NCI-H1048 (cell line): Measurements from ENCODE around the gene ATG10.
"Not testable (repeated sequence)": the region's sequence is repeated elsewhere in the genome, so short reads cannot be mapped to it uniquely, and the experiment has no call there.

Experiments
- DNase-seq: peaks from one replicate; lab custom pipeline; 2025; lab: John Stamatoyannopoulos, UW

Gene ATG10

DNA sequence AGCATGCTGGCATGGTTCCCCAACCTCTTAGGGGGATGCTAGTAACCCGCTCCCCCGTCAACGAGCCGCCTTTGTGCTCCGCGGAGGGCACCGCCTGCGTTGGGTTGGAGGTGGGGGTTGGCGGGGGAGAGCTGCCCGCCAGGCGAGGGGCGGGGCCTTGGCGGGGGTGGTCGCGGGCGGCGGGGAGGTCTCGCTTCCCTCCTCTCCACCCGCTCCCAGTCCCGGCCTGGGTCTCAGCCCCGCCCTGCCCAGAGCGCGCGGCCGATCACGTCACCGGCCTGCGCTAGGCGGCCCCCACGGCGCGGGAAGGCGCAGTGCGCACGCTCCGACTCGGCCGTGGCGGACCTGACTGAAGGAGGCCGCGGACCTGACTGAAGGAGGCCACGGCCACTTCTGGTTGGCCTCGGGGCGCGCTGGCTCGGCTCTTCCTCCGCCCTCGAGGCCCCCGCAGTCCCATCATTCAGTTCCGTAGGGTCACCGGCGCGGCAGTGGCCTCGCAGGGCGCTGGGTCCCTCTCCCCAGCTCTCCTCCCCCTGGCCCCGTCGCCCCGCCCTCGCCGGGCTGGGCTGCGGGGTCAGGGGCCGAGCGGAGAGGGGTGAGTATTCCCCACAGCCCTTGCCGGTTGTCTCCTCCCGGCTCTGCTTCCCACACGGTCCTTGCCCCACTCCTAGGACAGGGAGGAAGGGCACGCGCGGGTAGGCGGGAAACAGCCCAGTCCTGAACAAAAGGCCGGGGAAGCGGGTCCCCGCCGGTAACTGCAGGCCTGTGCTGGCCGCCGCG, at the start of gene ATG10:
TSS of gene ATG10 (plus strand) at position 312 of the 780 bp plus-strand sequence. CDS start 15,548 bp downstream, outside the sequence.
- DNase-seq: peak; percentile 84

DNA sequence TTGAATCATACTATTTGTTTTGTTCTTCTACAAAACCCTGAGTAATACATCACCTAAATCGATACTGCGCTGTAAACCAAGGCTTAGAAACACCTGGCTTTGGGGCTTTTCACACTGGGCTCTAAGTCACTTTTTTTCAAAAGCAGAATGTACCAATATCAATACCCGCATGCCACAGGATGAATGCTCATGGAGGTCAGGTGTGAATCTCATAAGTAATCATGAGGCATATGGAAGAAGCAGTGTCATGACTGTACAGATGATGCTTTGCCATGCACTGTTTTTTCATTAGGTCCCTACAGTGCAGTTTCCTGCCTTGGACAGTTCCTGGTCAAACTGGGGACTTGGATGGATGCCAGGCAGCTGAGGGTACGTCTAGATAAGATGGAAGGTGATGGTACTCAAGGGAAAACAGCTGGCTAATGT, 49.0 kb upstream of the ATG10 start:
- DNase-seq: no peak

DNA sequence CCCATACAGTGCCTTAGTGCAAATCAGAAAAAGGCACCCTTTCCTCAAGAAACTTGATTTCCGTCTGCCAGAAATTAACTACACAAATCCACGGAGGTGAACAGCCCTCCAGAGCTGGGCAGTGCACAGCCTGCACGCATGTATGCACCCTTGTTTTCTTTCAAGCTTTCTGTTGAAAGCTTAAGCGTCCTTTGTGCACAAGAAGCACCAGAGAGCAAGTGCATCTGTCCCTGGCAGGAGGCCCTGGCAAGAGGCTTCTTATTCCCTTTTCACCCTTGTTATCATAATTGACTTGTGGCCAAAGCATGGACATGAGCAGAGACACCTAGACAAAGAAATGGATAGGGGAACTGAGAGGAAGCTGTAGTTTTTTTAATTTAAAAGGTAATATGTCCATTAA, 47.4 kb upstream of the ATG10 start:
- DNase-seq: no peak

DNA sequence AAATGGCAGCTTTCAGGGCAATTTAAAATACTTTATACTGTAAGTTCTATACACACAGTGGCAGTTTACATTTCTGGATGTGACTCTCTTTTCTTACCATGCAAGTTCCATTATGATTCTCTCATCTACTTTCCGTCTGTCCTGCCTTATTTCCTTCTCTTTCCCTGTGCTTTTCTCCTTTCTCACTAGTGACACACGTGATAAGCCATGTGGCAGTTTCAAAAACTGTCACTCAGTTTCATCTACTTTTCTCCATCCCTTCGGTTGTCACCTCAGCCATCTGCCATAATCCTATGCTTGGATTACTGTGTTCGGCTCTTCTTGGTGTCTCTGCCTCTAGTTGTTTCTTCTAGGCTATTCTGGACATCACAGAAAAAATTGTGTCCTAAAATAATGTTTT, 46.8 kb upstream of the ATG10 start:
- no peak for DNase-seq

DNA sequence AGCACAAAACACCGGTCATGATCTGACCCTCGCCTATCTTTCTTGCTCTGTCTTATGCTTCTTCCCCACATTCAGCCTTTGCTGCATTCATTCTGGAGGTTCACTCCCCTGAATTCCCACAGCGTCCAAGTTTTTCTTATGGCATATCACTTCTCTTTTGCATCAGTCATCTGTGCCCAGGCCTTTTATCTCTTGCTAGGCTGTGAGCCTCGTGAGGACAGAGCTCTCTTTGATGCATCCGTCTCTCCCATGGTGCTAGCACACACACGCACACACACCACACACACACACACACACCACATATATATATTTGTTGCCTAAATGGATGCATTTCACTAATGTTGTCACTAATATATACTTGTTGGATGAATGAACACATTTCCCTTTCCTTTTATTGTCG, 45.8 kb upstream of the ATG10 start:
- DNase-seq: no peak

DNA sequence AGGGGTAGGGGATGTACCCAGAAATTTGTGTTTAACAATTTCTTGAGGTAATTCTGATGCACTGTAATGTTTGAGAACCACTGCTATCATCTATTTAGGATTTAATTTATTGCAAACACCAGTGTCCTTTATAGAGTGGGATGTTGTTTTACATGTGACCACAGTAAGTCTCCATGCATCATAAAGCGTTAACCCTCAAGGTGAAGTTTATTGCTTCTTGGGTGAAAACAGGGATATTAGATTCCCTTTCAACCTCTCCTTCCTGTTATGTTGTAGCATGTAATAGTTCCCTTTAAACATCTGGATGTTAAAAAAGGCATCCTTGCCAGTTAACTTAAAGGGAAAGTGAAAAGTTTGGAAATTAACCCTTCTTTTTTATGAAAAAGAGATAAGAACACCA, 35.8 kb upstream of the ATG10 start:
- no peak for DNase-seq

DNA sequence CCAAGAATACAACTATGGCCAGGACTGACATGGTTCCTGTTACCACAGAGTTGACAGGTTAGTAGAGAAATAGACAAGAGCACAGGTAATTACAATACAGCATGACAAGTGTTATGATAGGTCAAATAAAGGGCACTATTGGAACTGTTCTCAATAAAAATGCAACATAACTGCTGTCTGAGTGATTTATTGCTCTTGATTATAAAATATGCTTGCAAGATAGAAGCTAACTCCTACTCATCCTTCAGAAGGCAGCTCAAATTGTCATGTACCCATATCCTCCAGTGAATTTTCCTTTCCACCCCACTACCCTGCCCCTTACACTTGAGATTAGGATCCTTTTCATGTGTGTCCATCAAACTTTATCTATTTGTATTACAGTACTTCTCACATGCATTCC, 35.1 kb upstream of the ATG10 start:
- DNase-seq: no peak

DNA sequence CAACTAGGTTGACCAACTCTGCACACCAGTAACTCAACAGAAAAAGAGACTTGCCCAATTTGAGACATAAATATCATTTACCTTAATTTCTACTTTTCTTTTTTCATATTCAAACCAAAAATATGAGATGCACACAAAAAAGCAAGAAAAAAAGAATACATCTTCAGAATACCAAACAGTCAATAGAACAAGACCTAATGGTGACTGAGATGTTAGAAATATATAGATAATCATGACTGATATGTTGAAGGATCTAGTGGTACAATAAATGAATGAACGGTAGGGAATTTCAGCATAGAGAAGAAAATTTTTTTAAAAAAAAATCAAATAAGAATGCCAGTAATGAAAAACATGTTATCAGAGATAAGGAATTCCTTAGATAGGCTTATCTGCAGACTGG, 29.1 kb upstream of the ATG10 start:
- DNase-seq: no peak

DNA sequence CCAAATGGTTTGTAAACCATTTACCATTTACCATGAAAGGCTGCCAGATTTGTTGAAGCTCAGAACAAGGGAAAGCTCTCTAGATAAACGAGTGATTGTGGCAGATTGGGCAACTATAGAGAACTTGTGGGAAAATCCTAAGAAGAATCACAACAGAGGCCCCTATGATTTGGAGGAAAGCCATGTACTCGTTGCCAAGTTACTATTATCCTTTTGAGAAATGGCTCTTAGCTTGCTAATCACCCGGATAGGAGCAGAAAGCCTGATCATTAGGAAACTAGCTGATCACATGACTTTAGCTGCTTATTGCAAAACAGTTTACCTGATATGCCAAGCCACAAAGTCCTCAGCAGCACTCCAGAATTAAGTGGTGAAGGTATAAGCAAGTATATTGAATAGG, 23.5 kb upstream of the ATG10 start:
- no peak for DNase-seq

DNA sequence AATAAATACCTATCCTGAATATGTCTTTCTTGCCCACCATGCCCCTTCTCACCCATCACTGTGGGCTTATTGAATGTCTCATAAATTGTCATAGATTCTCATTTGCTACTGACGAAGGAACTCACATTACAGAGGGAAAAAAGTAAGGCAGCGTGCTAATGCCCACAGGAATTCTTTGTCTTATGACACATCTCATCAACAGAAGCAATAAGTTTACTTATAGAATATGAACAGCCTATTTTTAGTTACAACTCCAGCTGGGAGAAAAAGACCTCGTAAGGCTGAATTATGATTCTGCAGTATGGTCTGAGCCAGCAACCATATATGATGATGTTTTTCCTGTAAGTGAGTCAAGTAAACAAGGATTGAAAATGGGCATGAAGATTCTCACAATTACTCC, 22.4 kb upstream of the ATG10 start:
- no peak for DNase-seq

DNA sequence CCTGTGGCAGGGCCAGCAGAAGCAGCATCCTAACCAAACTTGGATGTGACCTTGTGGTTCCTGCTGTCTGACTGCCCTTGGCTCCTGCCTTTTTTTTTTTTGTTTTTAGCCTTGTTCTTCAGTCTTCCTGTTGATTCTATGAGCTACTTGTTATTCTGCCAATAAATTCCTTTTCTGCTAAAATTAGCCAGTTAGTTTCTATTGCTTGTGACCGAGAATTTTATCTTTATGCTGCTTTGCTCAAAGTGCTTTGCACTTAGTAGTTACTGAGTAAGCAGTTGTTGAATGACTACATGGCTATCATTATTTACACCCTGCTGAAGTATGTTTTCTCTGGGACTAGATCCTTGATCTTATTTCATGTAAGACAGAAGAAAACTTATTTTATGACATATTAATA, 20.8 kb upstream of the ATG10 start:
- no peak for DNase-seq

DNA sequence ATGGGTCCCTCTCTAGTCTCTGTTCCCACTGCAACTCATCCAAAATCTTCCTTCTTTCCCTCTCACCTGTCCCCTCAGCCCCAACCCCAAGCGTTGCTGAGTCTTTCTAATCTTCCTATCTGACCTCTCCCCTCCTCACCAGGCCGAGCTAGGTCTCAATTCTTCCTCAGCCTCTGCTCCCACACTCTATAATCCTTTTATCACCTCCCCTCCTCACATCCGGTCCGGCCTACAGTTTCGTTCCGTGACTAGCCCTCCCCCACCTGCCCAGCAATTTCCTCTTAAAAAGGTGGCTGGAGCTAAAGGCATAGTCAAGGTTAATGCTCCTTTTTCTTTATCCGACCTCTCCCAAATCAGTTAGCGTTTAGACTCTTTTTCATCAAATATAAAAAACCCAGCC, 17.0 kb upstream of the ATG10 start:
- DNase-seq: not testable (repeated sequence)

DNA sequence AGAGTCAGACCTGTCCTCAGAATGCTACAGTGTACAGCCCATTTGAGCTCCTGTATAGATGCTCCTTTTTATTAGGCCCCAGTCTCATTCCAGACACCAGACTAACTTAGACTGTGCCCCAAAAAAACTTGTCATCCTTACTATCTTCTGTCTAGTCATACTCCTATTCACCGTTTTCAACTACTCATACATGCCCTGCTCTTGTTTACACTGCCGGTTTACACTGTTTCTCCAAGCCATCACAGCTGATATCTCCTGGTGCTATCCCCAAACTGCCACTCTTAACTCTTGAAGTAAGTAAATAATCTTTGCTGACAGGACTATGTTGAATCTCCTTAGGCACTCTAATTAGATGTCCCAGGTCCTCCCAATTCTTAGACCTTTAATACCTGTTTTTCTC, 13.7 kb upstream of the ATG10 start:
- not testable (repeated sequence) for DNase-seq

DNA sequence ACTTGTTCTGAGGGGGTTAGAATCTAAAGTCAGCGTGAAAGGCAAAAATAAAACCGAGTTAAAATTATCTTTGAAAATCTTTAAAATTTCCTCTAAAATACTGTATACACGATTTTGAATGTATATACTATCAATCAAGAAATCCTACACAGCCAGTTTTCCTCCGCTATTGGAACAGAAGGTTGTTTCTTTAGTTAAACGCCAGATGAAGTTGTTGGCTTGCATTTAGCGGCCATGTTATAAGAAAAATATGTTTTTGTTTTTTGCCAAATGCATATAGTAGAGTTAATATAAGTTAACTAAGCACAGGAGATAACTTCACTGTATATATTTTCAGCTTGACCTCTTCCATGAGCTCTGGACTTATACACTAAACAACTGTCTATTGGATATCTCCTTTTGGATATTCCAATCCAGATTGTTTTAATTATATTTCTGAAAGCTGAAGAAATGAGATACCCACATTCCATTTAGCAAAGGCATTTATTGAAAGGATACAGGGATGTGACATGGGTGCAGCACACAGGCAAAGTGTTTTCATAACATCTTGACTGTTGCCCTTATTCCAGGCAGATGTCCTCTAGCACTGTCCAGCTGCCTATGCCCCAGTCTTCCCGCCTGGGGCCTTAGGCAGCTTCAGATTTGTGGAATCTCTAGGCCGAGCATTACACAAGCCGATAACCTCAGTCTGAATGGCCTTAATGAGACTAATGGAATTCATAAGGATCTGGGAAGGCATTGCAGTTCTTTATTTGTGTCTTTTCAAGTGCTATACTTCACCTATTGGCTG, 10.0 kb upstream of the ATG10 start:
- no peak for DNase-seq

DNA sequence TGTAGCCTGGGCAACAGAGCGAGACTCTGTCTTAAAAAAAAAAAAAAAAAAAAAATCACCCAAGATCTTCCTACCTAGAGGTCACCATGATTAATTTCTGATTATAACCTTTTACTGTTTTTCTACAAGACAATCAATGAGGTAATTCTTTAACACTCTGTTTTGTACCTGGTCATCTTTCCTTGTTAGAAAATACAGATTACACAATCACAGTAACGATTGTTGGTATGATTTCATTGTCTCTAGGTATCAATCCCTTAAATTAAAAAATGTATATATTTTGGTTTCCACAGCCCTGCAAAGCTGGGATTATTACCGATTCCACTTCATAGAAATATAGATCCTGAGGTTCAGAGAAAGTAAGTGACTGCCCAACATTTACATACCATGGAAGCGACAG, 8.3 kb upstream of the ATG10 start:
- DNase-seq: no peak

DNA sequence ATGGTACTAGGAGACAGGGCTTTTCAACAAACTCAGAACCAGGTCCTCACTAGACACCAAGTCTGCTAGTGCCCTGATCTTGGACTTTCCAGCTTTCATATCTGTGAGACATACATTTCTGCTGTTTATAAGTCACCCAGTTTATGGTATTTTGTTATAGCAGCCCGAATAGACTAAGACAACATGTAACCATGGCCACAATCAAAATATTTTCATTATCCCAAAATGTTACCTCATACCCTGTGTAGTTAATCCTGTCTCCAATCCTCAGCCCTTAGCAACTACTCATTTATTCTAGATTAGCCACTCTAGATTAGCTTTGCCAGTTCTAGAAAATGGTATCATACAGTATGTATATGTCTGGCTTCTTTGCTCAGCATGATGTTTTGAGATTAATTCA, 6.3 kb upstream of the ATG10 start:
- DNase-seq: no peak

DNA sequence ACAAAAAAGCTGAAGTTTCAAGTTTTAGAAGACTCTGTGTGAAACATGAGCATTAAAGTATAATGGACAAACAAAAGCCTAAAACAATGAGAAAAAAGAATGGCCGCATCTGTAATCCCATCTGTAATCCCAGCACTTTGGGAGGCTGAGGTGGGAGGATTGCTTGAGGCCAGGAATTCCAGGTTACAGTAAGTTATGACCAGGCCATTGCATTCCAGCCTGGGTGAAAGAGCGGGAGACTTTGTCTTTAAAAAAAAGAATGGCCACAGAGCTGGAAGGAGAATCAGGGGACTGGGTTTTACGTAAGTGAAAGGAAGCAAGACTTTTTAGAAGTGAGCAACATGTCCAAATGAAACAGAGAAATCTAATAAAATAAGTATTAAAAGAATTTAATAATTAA, 2.6 kb upstream of the ATG10 start:
- DNase-seq: no peak

DNA sequence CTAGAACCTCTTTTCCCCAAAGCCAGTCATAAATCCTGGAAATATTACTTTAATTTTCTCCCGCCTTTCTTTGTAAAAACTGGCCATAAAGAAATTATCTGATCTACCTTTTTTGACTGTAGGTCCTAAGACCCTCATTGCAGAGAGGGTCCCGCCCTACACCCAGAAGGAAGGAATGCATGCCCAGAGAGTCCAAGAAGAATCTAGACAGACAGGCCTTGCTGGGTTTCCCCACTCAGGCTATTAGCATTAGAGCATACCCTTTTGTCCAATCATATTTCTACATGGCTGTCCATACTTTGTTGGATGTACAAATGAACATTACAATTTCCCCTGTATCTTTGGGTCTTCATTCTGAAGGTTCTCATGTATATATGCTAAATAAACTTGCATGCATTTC, 1.9 kb upstream of the ATG10 start:
- DNase-seq: no peak

DNA sequence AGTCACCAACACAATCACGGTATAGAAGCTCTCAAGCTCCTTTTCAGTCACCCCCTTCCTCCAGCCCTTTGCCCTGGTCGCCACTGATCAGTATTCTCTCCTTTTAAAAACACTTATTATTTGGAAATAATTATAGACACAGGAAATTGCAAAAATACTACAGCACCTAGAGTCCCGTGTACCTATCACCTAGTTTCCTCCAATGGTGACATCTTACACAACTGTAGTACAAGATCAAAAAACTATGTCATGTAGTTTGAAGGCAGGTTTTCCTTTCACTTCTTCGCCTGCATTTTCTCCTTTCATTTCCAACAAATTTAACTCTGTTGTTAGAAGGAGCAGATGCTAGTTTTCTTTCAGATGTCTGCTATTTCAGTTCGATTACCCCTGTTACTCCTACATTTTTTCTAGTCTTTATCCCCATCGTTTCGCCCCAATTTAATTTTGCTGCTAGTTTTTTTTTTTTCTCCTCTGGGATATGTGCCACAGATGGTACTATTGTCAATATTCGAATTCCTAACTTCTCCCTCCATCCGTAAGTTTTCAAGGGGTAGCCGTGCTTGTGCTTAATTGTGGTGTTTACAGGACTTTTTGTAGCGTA, 612 bp upstream of the ATG10 start:
- DNase-seq: no peak

DNA sequence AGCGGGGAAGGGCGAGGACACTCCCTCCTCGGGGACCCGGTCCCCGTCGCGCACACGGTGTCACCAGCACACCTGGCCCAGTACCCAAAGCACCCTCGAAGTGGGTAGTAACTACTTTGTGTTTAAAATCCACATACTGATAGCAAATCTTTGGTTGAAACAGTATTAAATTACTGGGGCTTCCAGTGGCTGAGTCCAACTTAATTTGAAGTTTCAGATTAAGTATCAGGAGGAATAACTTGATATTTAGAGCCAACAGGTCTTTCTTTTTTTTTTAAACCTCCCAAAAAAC, 615 bp downstream of the ATG10 start:
- DNase-seq: no peak

DNA sequence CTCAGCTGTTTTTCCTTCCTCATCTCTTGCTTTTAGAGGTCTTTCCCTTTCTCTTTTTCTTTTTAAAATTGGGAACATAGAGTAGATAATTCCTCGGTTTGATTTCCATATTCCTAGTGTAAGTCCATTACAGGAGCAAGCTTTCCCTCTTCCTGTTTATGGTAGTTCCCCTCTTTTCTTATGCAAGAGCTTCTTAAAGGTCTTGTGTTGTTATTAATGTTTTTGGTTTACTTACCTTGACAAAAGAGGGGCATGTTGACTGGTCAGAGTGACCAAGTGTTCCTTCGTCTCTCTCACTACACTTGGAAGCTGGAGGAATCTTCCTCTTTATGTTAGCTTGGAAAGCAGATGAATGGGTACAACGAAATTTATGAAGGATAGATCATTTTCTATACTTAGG, 8.3 kb downstream of the ATG10 start:
- DNase-seq: no peak

DNA sequence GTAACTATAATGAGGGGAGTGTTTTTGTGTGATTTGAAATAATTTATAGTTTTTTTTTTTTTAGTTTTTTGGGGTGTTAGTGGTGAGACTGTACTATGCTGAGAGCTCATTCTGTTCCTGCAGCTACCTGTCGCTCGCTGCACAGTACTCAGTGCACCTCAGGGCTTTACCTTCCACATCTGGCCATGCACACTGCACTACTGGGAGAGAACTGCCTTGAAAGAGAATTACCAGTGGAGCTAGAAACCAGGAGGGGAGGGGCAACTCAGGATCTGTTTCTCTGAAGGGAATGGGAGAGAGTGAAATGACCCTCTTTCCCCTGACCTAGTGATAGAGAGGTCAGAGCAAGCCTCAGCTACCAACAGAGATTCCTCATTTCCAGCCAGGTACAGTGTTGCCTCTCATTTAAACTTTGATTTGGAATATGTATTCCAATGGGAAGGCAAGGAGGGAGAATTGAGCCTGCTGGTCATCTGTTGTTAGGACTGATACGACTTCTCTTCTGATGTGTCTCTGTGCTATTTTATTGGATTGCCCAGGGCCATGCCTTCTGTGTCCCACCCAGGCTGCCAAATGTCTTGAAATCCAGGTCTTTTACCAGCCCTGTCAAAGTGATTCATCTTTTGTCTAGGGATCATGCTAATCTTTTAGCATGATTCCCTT, 8.9 kb downstream of the ATG10 start:
- DNase-seq: no peak

DNA sequence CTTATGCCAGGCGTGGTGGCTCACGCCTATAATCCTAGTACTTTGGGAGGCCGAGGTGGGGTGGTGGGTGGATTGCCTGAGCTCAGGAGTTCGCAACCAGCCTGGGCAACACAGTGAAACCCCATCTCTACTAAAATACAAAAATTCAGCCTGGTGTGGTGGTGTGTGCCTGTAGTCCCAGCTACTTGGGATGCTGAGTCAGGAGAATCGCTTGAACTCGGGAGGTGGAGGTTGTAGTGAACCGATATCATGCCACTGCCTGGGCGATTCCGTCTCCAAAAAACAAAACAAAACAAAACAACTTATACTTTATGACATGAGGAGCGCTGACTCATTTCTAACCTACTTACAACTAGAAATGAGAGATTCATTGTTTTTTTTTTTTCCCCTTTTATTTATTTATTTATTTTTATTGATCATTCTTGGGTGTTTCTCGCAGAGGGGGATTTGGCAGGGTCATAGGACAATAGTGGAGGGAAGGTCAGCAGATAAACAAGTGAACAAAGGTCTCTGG, 10.4 kb downstream of the ATG10 start:
- not testable (repeated sequence) for DNase-seq
